ENCODE data around the gene DDO. TPM values are rescaled to one million over a fixed set of nuclear protein-coding genes. Genes with fewer than 3 reads are reported as not detected.

The DDO gene
- total RNA-seq, 6 experiments from 2014 or later: 4.6 to 9.4 (median 6.4) TPM

DNA sequence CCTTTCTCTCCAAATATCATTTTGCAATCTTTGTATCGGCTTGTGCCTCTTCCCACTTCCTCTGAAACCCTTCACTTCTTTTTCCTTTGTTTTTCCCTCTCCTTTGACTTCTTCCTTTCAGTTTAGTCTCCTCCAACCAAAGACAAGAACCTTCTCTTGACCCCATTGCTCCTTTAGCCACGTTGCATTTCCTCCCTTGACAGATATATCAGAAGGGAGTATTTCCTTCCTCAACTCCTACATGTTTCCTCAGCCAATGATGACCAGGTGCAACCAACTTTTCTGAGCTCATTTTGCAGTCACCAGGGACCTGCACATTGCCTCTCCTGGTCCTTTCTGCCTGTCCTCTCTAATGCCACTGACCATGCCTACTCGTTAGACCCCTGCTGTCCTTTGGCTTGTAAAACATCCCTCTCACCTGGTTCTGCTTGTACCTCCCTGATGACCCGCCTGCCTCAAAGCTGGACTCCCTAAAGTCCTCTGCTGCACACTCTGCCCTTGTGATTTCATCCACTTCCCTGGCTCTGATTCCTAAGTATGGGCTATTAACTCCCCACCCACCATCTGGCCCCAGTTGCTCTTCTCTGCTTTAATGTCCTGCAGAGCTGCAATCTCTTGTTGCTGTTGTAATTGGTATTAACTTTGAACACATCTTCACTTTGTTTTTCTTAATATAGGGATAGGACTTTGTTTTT lies 33.6 kb upstream of the DDO start:
- 50% methylated on average over 4 of the region's 4 CpGs for WGBS (ENCODE audit: insufficient coverage, low coverage, low lambda C conversion rate, missing lambda C conversion rate)
- Histone ChIP-seq H3K4me1 (no peaks in the 10 kb centered on the region), H3K27ac (no peak overlapping the region), H3K27me3 (no peaks in the 10 kb centered on the region), H3K36me3 (no peaks in the 10 kb centered on the region), H3K9me3 (no peaks in the 10 kb centered on the region), H3K4me3 (no peak overlapping the region)
- DNase-seq (no peak), ATAC-seq (no peak)
- intact Hi-C loops (cut with DNase I): no loop called here
- TF ChIP-seq, protein P1, sequence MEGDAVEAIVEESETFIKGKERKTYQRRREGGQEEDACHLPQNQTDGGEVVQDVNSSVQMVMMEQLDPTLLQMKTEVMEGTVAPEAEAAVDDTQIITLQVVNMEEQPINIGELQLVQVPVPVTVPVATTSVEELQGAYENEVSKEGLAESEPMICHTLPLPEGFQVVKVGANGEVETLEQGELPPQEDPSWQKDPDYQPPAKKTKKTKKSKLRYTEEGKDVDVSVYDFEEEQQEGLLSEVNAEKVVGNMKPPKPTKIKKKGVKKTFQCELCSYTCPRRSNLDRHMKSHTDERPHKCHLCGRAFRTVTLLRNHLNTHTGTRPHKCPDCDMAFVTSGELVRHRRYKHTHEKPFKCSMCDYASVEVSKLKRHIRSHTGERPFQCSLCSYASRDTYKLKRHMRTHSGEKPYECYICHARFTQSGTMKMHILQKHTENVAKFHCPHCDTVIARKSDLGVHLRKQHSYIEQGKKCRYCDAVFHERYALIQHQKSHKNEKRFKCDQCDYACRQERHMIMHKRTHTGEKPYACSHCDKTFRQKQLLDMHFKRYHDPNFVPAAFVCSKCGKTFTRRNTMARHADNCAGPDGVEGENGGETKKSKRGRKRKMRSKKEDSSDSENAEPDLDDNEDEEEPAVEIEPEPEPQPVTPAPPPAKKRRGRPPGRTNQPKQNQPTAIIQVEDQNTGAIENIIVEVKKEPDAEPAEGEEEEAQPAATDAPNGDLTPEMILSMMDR (IDR thresholded peaks at IDR 0.05): no peak
- no peak for TF ChIP-seq POLR2A (IDR thresholded peaks at IDR 0.05)

DNA sequence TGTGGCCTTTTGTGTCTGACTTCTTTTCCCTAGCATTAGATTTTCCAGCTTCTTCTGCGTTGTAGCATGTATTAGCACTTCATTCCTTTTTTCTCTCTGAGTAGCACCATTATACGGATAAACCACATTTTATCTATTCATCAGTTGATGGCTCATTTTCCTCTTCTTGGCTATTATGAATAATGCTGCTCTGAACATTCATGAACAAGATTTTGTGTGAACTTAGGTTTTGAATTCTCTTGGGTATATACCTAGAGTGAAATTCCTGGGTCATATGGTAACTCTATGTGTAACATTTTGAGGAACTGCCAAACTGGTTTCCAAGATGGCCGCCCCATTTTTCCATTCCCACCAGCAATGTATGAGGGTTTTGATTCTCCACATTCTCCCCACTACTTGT lies 32.4 kb upstream of the DDO start:
- no peak for DNase-seq
- 87% methylated on average over 3 of the region's 3 CpGs for WGBS (ENCODE audit: insufficient coverage, low coverage, low lambda C conversion rate, missing lambda C conversion rate)
- Histone ChIP-seq H3K27ac (no peak overlapping the region), H3K27me3 (no peaks in the 10 kb centered on the region), H3K4me1 (no peaks in the 10 kb centered on the region), H3K9me3 (no peaks in the 10 kb centered on the region), H3K36me3 (no peaks in the 10 kb centered on the region), H3K4me3 (no peak overlapping the region)
- TF ChIP-seq, protein P1 (IDR thresholded peaks at IDR 0.05): no peak
- TF ChIP-seq POLR2A (IDR thresholded peaks at IDR 0.05): no peak
- intact Hi-C loops (cut with DNase I): no loop called here
- no peak for ATAC-seq

DNA sequence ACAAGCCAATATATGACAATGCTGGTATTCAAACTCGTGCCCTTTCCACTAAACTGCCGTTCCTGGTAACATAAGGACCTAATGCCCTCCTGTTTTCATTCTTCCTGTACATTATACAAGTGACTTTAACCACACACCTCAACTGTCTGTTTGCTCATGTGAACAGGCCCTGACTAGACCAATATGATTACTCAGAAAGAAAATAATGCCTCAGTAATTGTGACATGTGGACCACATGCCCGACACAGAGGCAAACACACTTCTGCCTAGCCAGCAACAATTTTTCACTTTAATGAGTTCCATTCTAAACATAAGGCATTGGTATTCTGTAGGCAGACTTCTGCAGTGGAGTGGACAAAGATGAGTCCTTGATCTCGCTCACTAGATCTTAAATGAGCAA lies 31.0 kb upstream of the DDO start:
- no peak for DNase-seq
- H3K4me1 ChIP-seq: no peaks in the 10 kb centered on the region
- no peak for ATAC-seq
- no peaks in the 10 kb centered on the region for H3K27me3 ChIP-seq
- no peak for TF ChIP-seq POLR2A (IDR thresholded peaks at IDR 0.05)
- TF ChIP-seq, protein P1 (IDR thresholded peaks at IDR 0.05): no peak
- H3K4me3 ChIP-seq: no peak overlapping the region
- no peaks in the 10 kb centered on the region for H3K9me3 ChIP-seq
- intact Hi-C loops (cut with DNase I): no loop called here
- no peak overlapping the region for H3K27ac ChIP-seq
- WGBS (ENCODE audit: insufficient coverage, low coverage, low lambda C conversion rate, missing lambda C conversion rate): 65% methylated on average over 4 of the region's 4 CpGs
- no peaks in the 10 kb centered on the region for H3K36me3 ChIP-seq

DNA sequence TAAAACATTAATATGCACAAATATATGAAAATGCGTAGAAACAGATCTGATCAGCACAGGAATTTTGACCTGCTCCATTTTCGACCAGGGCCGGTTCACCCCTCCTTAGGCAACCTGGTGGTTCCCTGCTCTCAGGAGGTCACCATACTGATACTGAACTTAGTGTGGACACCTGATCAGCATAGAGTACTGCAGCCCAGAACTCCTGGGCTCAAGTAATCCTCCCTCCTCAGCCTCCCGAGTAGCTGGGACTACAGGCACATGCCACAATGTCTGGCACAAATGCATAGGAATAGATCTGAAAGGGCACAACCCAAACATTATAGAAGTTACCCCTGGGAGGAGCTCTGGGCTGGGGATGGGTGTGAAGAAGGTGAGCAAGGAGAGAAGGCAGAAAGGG lies 24.7 kb upstream of the DDO start:
- Histone ChIP-seq H3K9me3 (no peaks in the 10 kb centered on the region), H3K4me1 (no peaks in the 10 kb centered on the region), H3K36me3 (no peaks in the 10 kb centered on the region), H3K27me3 (no peaks in the 10 kb centered on the region), H3K4me3 (no peak overlapping the region), H3K27ac (no peak overlapping the region)
- DNase-seq: no peak
- ATAC-seq: no peak
- intact Hi-C loops (cut with DNase I): no loop called here
- 82% methylated on average over 4 of the region's 4 CpGs for whole genome bisulfite sequencing (ENCODE audit: insufficient coverage, low coverage, low lambda C conversion rate, missing lambda C conversion rate)
- TF ChIP-seq POLR2A (IDR thresholded peaks at IDR 0.05): no peak
- TF ChIP-seq, protein P1 (IDR thresholded peaks at IDR 0.05): no peak
